ENCODE data around the gene TMEM179B.
"Not testable (repeated sequence)": the region's sequence is repeated elsewhere in the genome, so short reads cannot be mapped to it uniquely, and the experiment has no call there.

The TMEM179B gene

DNA sequence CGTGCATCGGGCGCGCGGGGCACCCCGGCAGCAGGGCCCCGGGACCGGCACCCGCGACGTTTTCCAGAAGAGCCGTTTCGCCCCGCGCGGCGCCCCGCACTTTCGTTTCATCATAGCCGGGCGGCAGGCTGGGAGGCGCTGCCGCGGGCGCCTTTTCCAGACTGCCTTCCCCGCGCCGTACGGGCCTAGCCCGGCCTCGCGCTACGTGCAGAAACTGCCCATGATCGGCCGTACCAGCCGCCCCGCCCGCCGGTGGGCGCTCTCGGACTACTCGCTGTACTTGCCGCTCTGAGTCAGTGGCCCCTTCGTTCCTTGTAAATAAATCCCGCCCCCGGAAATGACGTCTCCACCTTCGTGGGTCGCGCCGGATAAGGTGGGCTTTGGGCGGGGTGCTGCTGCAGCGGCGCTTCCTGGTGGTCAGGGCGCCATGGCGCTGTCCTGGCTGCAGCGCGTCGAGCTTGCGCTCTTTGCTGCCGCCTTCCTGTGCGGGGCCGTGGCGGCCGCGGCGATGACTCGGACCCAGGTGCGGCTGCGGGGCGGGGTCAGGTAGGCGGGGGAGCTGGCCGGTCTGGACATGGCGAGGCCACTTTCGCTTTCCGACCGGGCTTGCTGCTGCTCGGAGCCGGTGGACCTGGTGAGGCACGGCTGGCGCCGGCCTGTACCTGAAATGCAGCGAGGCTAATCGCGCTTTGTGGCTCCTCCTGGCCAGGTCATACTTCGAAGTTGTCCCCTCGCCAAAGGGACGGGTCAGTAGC lies at the start of gene TMEM179B:
Gene TMEM179B (plus strand): TSS at position 398 of the 755 bp plus-strand sequence. CDS start 30 bp downstream, at position 428.
- DNase-seq, result peak; percentile 99

DNA sequence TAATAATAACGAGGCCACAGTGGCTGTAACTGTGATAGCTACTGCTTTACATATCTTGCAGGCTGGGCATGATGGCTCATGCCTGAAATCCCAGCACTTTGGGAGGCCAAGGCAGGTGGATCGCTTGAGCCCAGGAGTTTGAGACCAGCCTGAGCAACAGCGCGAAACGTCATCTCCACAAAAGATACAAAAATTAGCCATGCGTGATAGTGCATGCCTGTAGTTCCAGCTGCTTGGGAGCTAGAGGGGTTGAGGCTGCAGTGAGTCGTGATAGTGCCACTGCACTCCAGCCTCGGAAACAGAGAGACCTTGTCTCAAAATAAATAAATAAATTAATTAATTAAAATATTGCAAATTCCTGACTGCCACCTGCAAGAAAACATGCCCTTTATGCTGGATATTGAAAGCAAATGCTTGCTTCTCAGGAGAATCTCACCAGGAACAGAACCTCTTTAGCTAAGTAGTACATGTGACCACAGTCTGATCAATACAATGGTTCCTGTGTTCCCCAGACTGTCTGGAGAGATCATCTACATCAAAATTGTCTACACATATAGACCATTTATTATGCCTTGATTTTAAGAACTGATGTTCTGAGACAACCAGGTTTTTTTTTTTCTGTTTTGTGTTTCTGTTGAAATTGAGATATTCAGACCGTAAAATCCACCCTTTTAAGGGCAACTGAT lies 39.6 kb upstream of the TMEM179B start:
- DNase-seq, result no peak

GRCh38 chr11:62749931-62750330 lies 37.3 kb upstream of the TMEM179B start:
- DNase-seq, result not testable (repeated sequence)

- DNase-seq, result no peak
These were observed 34.9 kb upstream of the TMEM179B start for GRCh38 chr11:62752177-62752785.

- no peak for DNase-seq
These were observed 34.0 kb upstream of the TMEM179B start for GRCh38 chr11:62752994-62753735.

- DNase-seq, result peak; percentile 99
These were observed 33.2 kb upstream of the TMEM179B start, which contains the start of gene ZBTB3 for GRCh38 chr11:62753736-62754603. TSS of gene ZBTB3 (minus strand) at chr11:62754160. CDS start at chr11:62753664, 496 bp downstream.

GRCh38 chr11:62755086-62755615 lies 32.1 kb upstream of the TMEM179B start:
- DNase-seq, result no peak

DNA sequence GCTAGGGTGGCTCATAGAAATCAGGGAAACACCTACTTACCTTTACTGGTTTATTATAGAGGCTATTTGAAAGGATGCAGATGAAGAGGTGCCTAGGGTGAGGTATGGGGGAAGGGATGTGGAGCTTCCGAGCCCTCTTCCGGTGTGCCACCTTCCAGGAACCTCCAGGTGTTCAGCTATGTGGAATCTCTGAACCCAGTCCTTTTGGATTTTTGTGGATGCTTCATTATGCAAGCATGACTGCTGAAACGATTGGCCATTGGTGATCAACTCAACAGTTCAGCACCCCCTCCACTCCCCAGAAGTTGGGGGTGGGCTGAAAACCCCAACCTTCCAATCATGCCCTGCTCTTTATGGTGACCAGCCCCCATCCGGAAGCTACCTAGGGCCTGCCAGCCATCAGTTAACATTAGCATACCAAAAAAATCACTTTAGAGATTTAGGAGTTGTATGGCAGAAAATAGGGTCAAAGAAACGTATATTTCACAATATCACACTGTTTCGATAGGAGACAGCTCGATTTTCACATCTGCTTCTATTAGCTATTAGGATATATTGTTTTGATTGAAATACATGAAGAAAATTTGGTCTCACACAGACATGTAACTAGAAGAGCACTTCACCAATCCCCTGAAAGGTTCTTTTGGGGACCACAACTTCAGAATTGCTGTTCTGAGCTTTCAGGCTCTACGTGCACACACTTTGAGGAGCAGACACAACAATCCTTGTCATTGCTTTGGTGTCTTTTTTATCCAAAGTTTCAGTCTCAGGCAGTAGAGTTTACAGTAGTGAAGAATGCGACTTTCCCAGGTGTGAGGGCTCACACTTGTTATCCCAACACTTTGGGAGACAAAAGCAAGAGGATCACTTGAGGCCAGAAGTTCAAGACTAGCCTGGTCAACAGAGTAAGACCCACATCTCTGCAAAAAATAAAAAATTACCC lies 29.1 kb upstream of the TMEM179B start:
- no peak for DNase-seq

DNA sequence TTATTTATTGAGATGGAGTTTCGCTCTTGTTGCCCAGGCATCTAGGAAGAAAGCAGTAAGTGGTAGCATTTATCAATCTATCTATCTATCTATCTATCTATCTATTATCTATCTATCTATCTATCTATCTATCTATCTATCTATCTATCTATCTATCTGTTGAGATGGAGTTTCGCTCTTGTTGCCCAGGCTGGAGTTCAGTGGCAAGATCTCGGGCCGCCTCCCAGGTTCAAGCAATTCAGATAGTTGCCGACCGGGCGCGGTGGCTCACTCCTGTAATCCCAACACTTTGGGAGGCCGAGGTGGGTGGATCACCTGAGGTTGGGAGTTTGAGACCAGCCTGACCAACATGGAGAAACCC lies 26.4 kb upstream of the TMEM179B start:
- DNase-seq, result not testable (repeated sequence)

GRCh38 chr11:62770778-62771143 lies 16.4 kb upstream of the TMEM179B start:
- DNase-seq, result peak; percentile 48

DNA sequence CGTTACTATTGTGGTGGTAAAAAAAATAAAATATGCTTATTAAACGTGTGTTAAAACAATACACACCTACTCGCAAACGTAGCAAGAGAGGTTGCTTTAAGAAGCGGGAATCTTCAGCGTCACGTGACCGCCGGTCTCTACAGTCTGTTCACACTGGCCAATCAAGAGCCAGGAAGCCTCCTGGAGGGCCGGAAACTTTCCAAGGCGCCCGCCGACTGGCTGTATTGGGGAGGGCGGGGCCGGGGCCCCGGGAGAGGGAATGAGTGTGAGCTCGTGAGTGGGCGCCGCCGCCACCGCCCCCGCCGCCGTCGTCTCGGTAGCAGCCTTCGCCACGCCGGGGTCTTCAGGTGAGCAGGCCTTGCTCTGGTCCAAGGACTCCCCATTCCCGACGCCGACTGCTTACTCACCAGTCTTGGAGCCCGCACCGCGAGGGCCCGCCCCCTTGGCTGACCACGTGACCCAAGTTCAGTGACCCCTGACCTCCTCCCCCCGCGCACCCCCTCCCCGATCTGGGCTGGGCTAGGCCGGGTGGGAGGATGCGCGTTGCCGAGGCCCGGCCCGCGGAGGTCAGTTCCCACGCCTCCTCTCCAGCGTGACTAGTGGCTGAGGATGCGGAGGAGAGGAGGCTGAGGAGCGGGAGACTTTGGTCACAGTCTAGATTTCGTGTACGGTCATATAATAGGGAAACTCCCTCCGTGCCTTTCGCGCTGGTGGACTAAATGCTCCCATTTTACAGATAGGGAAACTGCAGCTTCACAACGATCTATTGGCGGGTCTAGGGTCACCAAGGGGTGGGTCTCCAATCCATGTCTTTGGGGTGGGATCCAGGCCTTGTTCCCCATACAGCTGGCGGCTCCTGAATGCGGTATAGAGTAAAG lies 15.8 kb upstream of the TMEM179B start, which contains the start of gene TAF6L:
Gene TAF6L (plus strand): TSS at position 253 of the 878 bp plus-strand sequence. CDS start 4,388 bp downstream, outside the sequence.
- DNase-seq, result peak; percentile 98

DNA sequence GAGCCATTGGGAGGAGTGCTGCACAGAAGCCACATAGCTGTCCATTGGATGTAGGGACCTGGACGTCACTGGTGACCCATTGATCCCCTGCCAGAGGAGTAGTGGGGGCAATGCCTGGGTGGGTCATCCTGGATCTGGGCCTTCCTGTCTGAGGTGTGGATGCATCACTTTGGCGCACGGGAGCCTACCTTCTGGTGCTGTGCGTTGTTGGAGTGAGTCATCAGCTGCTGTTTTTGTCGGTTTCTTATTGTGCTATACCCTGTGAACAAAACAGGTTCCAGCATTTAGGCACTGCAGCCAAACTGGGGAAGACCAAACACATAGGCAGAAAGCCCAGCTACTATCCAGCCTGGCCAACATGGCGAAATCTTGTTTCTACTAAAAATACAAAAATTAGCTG lies 12.8 kb upstream of the TMEM179B start:
- no peak for DNase-seq

DNA sequence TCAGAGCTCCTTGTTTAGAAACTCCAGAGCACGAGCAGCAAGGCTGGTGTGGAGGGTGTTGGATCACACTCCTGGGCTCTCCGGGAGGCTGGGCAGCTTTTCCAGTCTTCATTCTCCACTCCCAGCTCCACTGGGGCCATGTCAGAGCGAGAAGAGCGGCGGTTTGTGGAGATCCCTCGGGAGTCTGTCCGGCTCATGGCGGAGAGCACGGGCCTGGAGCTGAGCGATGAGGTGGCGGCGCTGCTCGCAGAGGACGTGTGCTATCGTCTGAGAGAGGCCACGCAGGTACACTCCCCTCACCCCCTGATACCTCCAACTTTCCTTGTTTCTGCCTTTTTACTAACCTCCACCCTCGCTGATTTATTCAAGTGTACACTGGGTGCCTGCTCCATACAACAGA lies 11.6 kb upstream of the TMEM179B start:
- no peak for DNase-seq

DNA sequence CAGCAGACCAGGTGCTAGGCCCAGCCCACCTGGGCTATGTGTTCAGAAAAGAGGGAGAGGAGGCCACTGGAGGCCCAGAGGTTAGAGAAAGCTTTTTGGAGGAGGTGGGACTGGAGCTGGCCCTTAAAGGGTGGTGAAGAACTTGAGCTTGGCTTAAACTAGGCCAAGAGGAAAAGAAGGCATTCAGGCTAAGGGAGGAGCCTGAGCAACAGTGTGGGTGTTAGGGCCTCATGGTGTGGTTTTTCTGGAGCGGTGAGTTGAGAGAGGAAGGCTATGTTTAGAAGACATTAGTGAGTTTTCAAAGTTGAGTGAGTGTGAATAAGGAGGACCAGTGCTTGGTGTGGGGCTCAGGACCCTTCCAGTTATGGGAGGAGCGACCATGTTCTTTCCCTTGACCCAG lies 9.8 kb upstream of the TMEM179B start:
- no peak for DNase-seq

DNA sequence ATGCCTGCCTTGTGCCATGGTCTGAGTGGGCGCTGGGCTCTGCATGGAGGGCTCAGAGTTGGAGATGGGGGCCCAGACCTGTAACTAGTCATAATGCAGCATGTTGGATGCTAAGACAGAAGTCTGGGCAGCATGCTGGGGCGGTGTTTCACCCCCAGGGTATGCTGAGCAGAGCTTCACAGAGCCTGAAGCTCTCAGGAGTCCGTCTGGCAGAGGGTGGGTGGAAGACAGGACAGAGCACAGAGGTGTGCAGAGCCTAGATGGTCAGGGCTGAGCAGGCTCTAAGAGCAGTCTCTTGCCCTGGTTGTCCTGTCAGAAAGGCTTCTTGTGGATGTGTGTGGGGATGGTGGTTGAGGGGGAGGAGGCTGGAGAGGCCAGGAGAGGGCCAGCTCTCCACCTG lies 8.8 kb upstream of the TMEM179B start:
- DNase-seq, result no peak

DNA sequence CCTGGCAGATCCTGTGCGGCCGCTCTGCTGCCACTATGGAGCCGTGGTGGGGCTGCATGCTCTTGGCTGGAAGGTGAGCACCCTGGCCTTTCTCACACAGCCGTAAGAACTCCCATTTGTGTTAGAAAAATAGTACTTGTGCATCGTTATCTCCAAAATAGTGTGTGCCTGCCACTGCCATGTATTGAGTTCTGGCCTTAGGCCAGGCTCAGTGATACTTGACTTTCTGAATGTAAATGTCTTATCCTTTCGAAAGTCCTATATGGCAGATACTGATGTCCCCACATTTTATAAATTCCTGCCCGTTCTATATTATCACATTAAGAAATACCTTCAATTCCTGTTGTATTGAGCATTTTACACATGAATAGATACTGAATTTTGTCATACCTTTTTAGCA lies 4.4 kb upstream of the TMEM179B start:
- DNase-seq, result no peak

DNA sequence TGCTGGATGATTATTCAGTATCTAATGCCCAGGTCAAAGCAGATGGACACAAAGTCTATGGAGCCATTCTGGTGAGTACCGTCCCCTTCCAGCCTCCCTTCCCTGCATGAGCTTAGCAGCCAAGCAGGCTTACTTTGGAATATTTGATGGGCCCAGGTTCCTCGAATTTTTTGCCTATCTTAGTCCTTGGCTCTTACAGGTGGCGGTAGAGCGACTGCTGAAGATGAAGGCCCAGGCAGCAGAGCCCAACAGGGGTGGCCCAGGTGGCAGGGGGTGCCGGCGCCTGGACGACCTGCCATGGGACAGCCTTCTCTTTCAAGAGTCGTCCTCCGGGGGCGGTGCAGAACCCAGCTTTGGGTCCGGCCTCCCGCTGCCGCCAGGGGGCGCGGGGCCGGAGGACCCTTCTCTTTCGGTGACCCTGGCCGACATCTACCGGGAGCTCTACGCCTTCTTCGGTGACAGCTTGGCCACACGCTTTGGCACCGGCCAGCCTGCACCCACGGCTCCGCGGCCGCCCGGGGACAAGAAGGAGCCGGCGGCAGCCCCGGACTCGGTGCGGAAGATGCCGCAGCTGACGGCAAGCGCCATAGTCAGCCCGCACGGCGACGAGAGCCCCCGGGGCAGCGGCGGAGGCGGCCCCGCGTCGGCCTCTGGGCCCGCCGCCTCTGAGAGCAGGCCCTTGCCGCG lies 741 bp upstream of the TMEM179B start:
- DNase-seq, result peak; percentile 93

- no peak for DNase-seq
These were observed 1.8 kb downstream of the TMEM179B start for GRCh38 chr11:62788991-62789390.

DNA sequence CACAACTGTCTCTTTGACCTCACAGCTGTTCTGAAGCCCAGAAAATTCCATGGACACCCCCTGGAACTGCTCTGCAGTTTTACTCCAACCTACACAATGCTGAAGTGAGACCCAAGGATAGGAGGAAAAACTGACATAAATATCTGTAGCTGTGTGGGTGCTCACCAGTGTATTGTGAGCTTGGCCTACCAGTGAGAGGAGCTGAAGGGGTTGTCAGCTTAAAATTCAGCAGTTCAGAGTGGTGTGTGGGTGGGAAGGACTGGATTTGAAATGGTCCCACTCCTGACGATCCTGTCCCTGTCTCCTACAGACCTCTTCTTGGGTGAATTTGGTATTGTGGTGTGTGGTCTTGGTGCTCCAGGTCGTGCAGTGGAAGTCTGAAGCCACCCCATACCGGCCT lies 2.4 kb downstream of the TMEM179B start:
- DNase-seq, result no peak

All from femur (tissue), 1 donor.